Spleen (tissue), 11 donors: Measurements from ENCODE around the gene MMP20. TPM values are rescaled to one million over a fixed set of nuclear protein-coding genes. Genes with fewer than 3 reads are reported as not detected.
A peak's percentile ranks its signal among the peaks of the same experiment; 100 is the strongest.

Source experiments
- DNase-seq: peaks from one replicate; pipeline ENCODE4 v3.0.0-alpha.2; 2020
- H3K27ac ChIP-seq, 8 donors: fragments of 200-600 bp; sonication (generic) in 7 of 8; 1 replicate in 4 of 8; 2 replicates in 4 of 8; pipeline versions ENCODE4 v1.5.0 to v1.8.0; 2016 to 2021; ENCODE audit warnings: inconsistent platforms in 4 of 8, mild to moderate bottlenecking in 4 of 8, moderate library complexity in 1 of 8
- H3K27me3 ChIP-seq, 7 donors: fragments of 200-600 bp; sonication (generic) in 6 of 7; replicated peaks in 1 of 7; 1 replicate in 4 of 7; 2 replicates in 3 of 7; pipeline versions ENCODE4 v1.5.0 to v1.8.0; 2016 to 2021; ENCODE audit warnings: inconsistent platforms in 3 of 7, mild to moderate bottlenecking in 1 of 7
- H3K36me3 ChIP-seq, 6 donors: fragments of 200-600 bp; sonication (generic) in 5 of 6; 1 replicate in 4 of 6; 2 replicates in 2 of 6; pipeline versions ENCODE4 v1.5.0 to v1.8.0; 2016 to 2021; ENCODE audit warnings: inconsistent platforms in 2 of 6
- H3K4me1 ChIP-seq, 6 donors: fragments of 200-600 bp; sonication (generic) in 5 of 6; 1 replicate in 3 of 6; 2 replicates in 3 of 6; pipeline versions ENCODE4 v1.5.0 to v1.8.0; 2016 to 2021; ENCODE audit warnings: inconsistent platforms in 3 of 6
- H3K4me3 ChIP-seq, 8 donors: fragments of 200-600 bp; sonication (generic) in 7 of 8; 1 replicate in 4 of 8; 2 replicates in 4 of 8; pipeline versions ENCODE4 v1.5.0 to v1.8.0; 2016 to 2021; ENCODE audit warnings: inconsistent platforms in 4 of 8, mild to moderate bottlenecking in 4 of 8, moderate library complexity in 2 of 8
- H3K9me3 ChIP-seq, 8 donors: fragments of 200-600 bp; sonication (generic) in 7 of 8; 1 replicate in 4 of 8; 2 replicates in 4 of 8; pipeline versions ENCODE4 v1.5.0 to v1.8.0; 2016 to 2021; ENCODE audit warnings: inconsistent platforms in 4 of 8
- CTCF ChIP-seq, 11 experiments: fragments of 200-600 bp in 7 of 11; fragments of 450-650 bp in 4 of 11; sonication (generic) in 4 of 11; IDR thresholded peaks in 8 of 11; conservative IDR thresholded peaks in 3 of 11; 1 replicate in 7 of 11; 2 replicates in 4 of 11; pipeline versions ENCODE4 v1.4.0 to v1.8.0; 2016 to 2021; ENCODE audit warnings: antibody characterized with exemption in 11 of 11, inconsistent platforms in 4 of 11, mild to moderate bottlenecking in 1 of 11
- POLR2A ChIP-seq, 3 donors: fragments of 450-650 bp; IDR thresholded peaks; one replicate each; pipeline ENCODE4 v1.5.1; 2017; ENCODE audit warnings: antibody characterized with exemption in 3 of 3, mild to moderate bottlenecking in 1 of 3
- POLR2AphosphoS5 ChIP-seq, 3 donors: sonication (generic); formaldehyde crosslinking; IDR thresholded peaks; one replicate each; pipeline ENCODE4 v1.5.1; 2017; ENCODE audit warnings: antibody characterized with exemption in 3 of 3
- WGBS, 5 donors: extraction: QIAGEN DNeasy Blood & Tissue Kit in 3 of 5; methylation state at CpG; one replicate each; pipeline versions ENCODE4 v1.1.5 to v1.1.7; 2013 to 2018; 5-methylcytosine and 5-hydroxymethylcytosine counted together
- intact Hi-C: fragments of 100-400 bp; cut with DNase I; formaldehyde crosslinking; loops from one replicate; pipeline ENCODE4 v1.15.0; 2023; ENCODE audit warnings: low total_unique reads
- polyA plus RNA-seq, 3 donors: library from polyadenylated mRNA; stranded (reverse); fragments of 200-250 nt; gene quantifications; one replicate each; pipeline ENCODE4 v1.2.1, GENCODE V29; 2013
- total RNA-seq, 7 donors: library from RNA; depleted of rRNA in 3 of 7; stranded (reverse); fragments of >200 nt in 3 of 7; fragmentation: NEBNext Ultra II Directional in 4 of 7; extraction: Animal tissue kit (Norgen Biotek cat#: 25700) in 4 of 7; gene quantifications; one replicate each; pipeline versions ENCODE4 v1.1.0 to v1.2.1, GENCODE V29; 2016 to 2021
- donor health status: healthy with polysubstance abuse.
- donor health status: DM: no; HTN: no; CAD: no; lungs with moderate emphysema.
- donor health status: DM: no; HTN: no; CAD: no.
- donor health status: Bipolar disorder and iron deficiency.
- donor health status: healthy.
- donor health status: DM: no; HTN: no; CAD: no.
- donor health status: DM: yes; HTN: yes; CAD: no.

MMP20 gene
- total and polyA plus RNA-seq, 10 donors = 0.11 TPM; not detected in 9

GRCh38 chr11:102598272-102598671, 26.9 kb downstream of the MMP20 start:
- no peak for DNase-seq
- 87 to 92% (median 91%) methylated on average over 1 of the region's 1 CpG for WGBS, 5 donors
- H3K4me3 ChIP-seq = no peak overlapping the region

GRCh38 chr11:102596578-102596977, 28.6 kb downstream of the MMP20 start:
- Histone ChIP-seq H3K9me3 (no peaks in the 10 kb centered on the region), H3K27ac (no peak overlapping the region), H3K4me3 (no peak overlapping the region), H3K4me1 (no peaks in the 10 kb centered on the region), H3K36me3 (no peaks in the 10 kb centered on the region), H3K27me3 (no peaks in the 10 kb centered on the region)
- WGBS, 5 donors = 76 to 91% (median 88%) methylated on average over 6 of the region's 6 CpGs
- DNase-seq = no peak
- TF ChIP-seq CTCF (IDR thresholded peaks at IDR 0.05 in 8 of 11, conservative IDR thresholded peaks at IDR 0.05 in 3 of 11) (no peak), POLR2AphosphoS5 (IDR thresholded peaks at IDR 0.05) (no peak), POLR2A (IDR thresholded peaks at IDR 0.05) (no peak)
- intact Hi-C loops = no loop called here

More at GRCh38 chr11:102598272-102598671, 26.9 kb downstream of the MMP20 start:
- H3K4me1 ChIP-seq = no peaks in the 10 kb centered on the region
- TF ChIP-seq CTCF (IDR thresholded peaks at IDR 0.05 in 8 of 11, conservative IDR thresholded peaks at IDR 0.05 in 3 of 11) (no peak), POLR2AphosphoS5 (IDR thresholded peaks at IDR 0.05) (no peak), POLR2A (IDR thresholded peaks at IDR 0.05) (no peak)
- no peaks in the 10 kb centered on the region for H3K27me3 ChIP-seq
- H3K27ac ChIP-seq = no peak overlapping the region
- no peaks in the 10 kb centered on the region for H3K36me3 ChIP-seq
- intact Hi-C loops = no loop called here
- no peaks in the 10 kb centered on the region for H3K9me3 ChIP-seq

- no peak overlapping the region for H3K4me3 ChIP-seq
- 81 to 91% (median 87%) methylated on average over 11 of the region's 11 CpGs for whole genome bisulfite sequencing, 5 donors
- intact Hi-C loops = no loop called here
- peaks cover 0 to 3% (median 0%) of the 10 kb centered on the region in 8 donors for H3K9me3 ChIP-seq
- no peaks in the 10 kb centered on the region for H3K27me3 ChIP-seq
- no peaks in the 10 kb centered on the region for H3K36me3 ChIP-seq
- peaks cover 0 to 12% (median 0%) of the 10 kb centered on the region in 6 donors for H3K4me1 ChIP-seq
- no peak for DNase-seq
- TF ChIP-seq CTCF (IDR thresholded peaks at IDR 0.05 in 8 of 11, conservative IDR thresholded peaks at IDR 0.05 in 3 of 11) (peak in 7 of 11 experiments; percentile 1 to 48 (median 33)), POLR2AphosphoS5 (IDR thresholded peaks at IDR 0.05) (no peak), POLR2A (IDR thresholded peaks at IDR 0.05) (no peak)
- no peak overlapping the region for H3K27ac ChIP-seq
These were observed 32.2 kb downstream of the MMP20 start for GRCh38 chr11:102592634-102593581.

GRCh38 chr11:102592131-102592530, 33.0 kb downstream of the MMP20 start:
- no peak overlapping the region for H3K4me3 ChIP-seq
- peaks cover 0 to 7% (median 0%) of the 10 kb centered on the region in 8 donors for H3K9me3 ChIP-seq
- no peak for TF ChIP-seq POLR2AphosphoS5 (IDR thresholded peaks at IDR 0.05)
- TF ChIP-seq CTCF (IDR thresholded peaks at IDR 0.05 in 8 of 11, conservative IDR thresholded peaks at IDR 0.05 in 3 of 11) = no peak
- H3K27me3 ChIP-seq = no peaks in the 10 kb centered on the region
- H3K4me1 ChIP-seq = peaks cover 0 to 12% (median 0%) of the 10 kb centered on the region in 6 donors
- H3K36me3 ChIP-seq = no peaks in the 10 kb centered on the region
- H3K27ac ChIP-seq = no peak overlapping the region
- DNase-seq = no peak
- WGBS, 5 donors = 83 to 100% (median 92%) methylated on average over 1 of the region's 1 CpG
- intact Hi-C loops = no loop called here
